IPS-18a (cell line): ENCODE data around the gene FUOM.
"Not testable (repeated sequence)": the region's sequence is repeated elsewhere in the genome, so short reads cannot be mapped to it uniquely, and the experiment has no call there.

Experiments used
- H3K27ac ChIP-seq: one replicate; pipeline ENCODE4 v1.5.1; 2013; ENCODE audit warnings: low read length
- H3K27me3 ChIP-seq: one replicate; pipeline ENCODE4 v1.6.1; 2013; ENCODE audit warnings: mild to moderate bottlenecking, low read length; ENCODE audit not compliant: control insufficient read depth, insufficient read depth
- H3K36me3 ChIP-seq: one replicate; pipeline ENCODE4 v1.6.1; 2013; ENCODE audit warnings: low read depth, low read length; ENCODE audit not compliant: control insufficient read depth
- H3K4me1 ChIP-seq: one replicate; pipeline ENCODE4 v1.6.1; 2013; ENCODE audit warnings: low read depth, low read length; ENCODE audit not compliant: control insufficient read depth
- H3K4me3 ChIP-seq: one replicate; pipeline ENCODE4 v1.5.1; 2013; ENCODE audit warnings: low read length
- H3K9ac ChIP-seq: one replicate; pipeline ENCODE4 v1.6.1; 2013; ENCODE audit warnings: mild to moderate bottlenecking, low read length, moderate library complexity
- H3K9me3 ChIP-seq: one replicate; pipeline ENCODE4 v1.6.1; 2013; ENCODE audit warnings: low read depth, low read length; ENCODE audit not compliant: control insufficient read depth

FUOM gene

GRCh38 chr10:133396035-133396624 is 38.3 kb upstream of the FUOM start:
- H3K27ac ChIP-seq, result no peak overlapping the region
- peaks cover 5% of the 10 kb centered on the region for H3K4me1 ChIP-seq
- H3K4me3 ChIP-seq, result no peak overlapping the region
- no peaks in the 10 kb centered on the region for H3K9me3 ChIP-seq
- no peak overlapping the region for H3K9ac ChIP-seq
- H3K27me3 ChIP-seq, result no peaks in the 10 kb centered on the region
- peaks cover 41% of the 10 kb centered on the region for H3K36me3 ChIP-seq

GRCh38 chr10:133394801-133395221 is 37.0 kb upstream of the FUOM start:
- Histone ChIP-seq H3K36me3 (peaks cover 31% of the 10 kb centered on the region), H3K27ac (peak overlapping the region; percentile 62)

GRCh38 chr10:133394064-133394663 is 36.3 kb upstream of the FUOM start, which contains the start of gene MTG1:
TSS of gene MTG1 (plus strand) at chr10:133394157. CDS start at chr10:133394221, 64 bp downstream.
- peak within 1 kb of the TSS; percentile 62 for H3K27ac ChIP-seq
- peaks cover 26% of the 10 kb centered on the region for H3K36me3 ChIP-seq
- peak within 1 kb of the TSS; percentile 92 for H3K9ac ChIP-seq
- peak within 1 kb of the TSS; percentile 91 for H3K4me3 ChIP-seq
- no peaks in the 10 kb centered on the region for H3K27me3 ChIP-seq
- peaks cover 5% of the 10 kb centered on the region for H3K4me1 ChIP-seq
- H3K9me3 ChIP-seq, result no peaks in the 10 kb centered on the region

More at GRCh38 chr10:133394801-133395221, 37.0 kb upstream of the FUOM start:
- H3K4me1 ChIP-seq, result peaks cover 5% of the 10 kb centered on the region
- peak overlapping the region; percentile 91 for H3K4me3 ChIP-seq
- peak overlapping the region; percentile 92 for H3K9ac ChIP-seq
- H3K27me3 ChIP-seq, result no peaks in the 10 kb centered on the region
- H3K9me3 ChIP-seq, result no peaks in the 10 kb centered on the region

- Histone ChIP-seq H3K4me3 (peak overlapping the region; percentile 53), H3K9ac (peak overlapping the region; percentile 32), H3K36me3 (peaks cover 20% of the 10 kb centered on the region), H3K27me3 (no peaks in the 10 kb centered on the region), H3K9me3 (no peaks in the 10 kb centered on the region), H3K4me1 (peaks cover 5% of the 10 kb centered on the region), H3K27ac (no peak overlapping the region)
These were observed 35.7 kb upstream of the FUOM start for GRCh38 chr10:133393401-133394063.

- Histone ChIP-seq H3K4me3 (no peak overlapping the region), H3K9ac (no peak overlapping the region), H3K36me3 (peaks cover 9% of the 10 kb centered on the region), H3K4me1 (peaks cover 5% of the 10 kb centered on the region), H3K9me3 (no peaks in the 10 kb centered on the region), H3K27ac (no peak overlapping the region), H3K27me3 (no peaks in the 10 kb centered on the region)
These were observed 34.1 kb upstream of the FUOM start for GRCh38 chr10:133391761-133392518.

GRCh38 chr10:133391249-133391635 is 33.4 kb upstream of the FUOM start:
- Histone ChIP-seq H3K4me1 (peaks cover 5% of the 10 kb centered on the region), H3K36me3 (peaks cover 5% of the 10 kb centered on the region), H3K4me3 (no peak overlapping the region), H3K27me3 (no peaks in the 10 kb centered on the region), H3K9me3 (no peaks in the 10 kb centered on the region), H3K9ac (no peak overlapping the region), H3K27ac (no peak overlapping the region)

- Histone ChIP-seq H3K9ac (no peak overlapping the region), H3K4me3 (no peak overlapping the region), H3K27me3 (no peaks in the 10 kb centered on the region), H3K4me1 (peaks cover 5% of the 10 kb centered on the region), H3K36me3 (no peaks in the 10 kb centered on the region), H3K27ac (no peak overlapping the region), H3K9me3 (no peaks in the 10 kb centered on the region)
These were observed 32.9 kb upstream of the FUOM start for GRCh38 chr10:133390597-133391248.

GRCh38 chr10:133388973-133389818 is 31.4 kb upstream of the FUOM start:
- Histone ChIP-seq H3K27ac (no peak overlapping the region), H3K9ac (no peak overlapping the region), H3K36me3 (no peaks in the 10 kb centered on the region), H3K27me3 (no peaks in the 10 kb centered on the region), H3K4me3 (no peak overlapping the region), H3K4me1 (peaks cover 5% of the 10 kb centered on the region), H3K9me3 (no peaks in the 10 kb centered on the region)

GRCh38 chr10:133388236-133388972 is 30.6 kb upstream of the FUOM start:
- Histone ChIP-seq H3K4me3 (no peak overlapping the region), H3K27ac (no peak overlapping the region)

GRCh38 chr10:133386951-133387350 is 29.1 kb upstream of the FUOM start:
- H3K4me1 ChIP-seq, H3K9me3 ChIP-seq, H3K27ac ChIP-seq, H3K4me3 ChIP-seq, H3K27me3 ChIP-seq, H3K36me3 ChIP-seq, H3K9ac ChIP-seq: not testable (repeated sequence)

More at GRCh38 chr10:133388236-133388972, 30.6 kb upstream of the FUOM start:
- Histone ChIP-seq H3K9me3 (no peaks in the 10 kb centered on the region), H3K36me3 (no peaks in the 10 kb centered on the region), H3K4me1 (peaks cover 2% of the 10 kb centered on the region), H3K9ac (no peak overlapping the region), H3K27me3 (no peaks in the 10 kb centered on the region)
